HG02870 (cell line): Measurements from ENCODE around the gene CRP.
"Not testable (repeated sequence)": the region's sequence is repeated elsewhere in the genome, so short reads cannot be mapped to it uniquely, and the experiment has no call there.

Experiments
- ATAC-seq: cut with Tn5 transposase; IDR thresholded peaks from one replicate; pipeline ENCODE4 v1.9.1; 2021; ENCODE audit warnings: mild to moderate bottlenecking, moderate library complexity; ENCODE audit not compliant: unreplicated experiment

CRP gene

DNA sequence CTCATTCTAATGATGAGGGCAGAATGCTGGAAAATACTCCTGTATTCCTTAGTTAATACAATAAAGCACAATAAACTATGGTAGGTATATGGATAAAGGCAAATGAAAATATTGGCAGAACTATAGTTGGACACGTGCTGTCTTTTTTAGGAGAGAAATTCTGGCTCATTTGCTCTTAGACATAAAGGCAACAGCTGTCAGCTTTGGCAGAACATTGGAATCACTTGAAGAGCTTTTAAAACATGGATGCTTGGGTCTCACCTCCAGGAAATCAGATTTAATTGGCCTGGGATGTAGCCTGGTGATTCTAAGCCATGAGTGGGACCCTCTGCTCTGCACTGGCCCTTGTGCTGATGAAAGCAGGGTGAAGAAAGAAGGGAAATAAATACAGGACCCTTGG is 9.9 kb downstream of the CRP start:
- no peak for ATAC-seq

DNA sequence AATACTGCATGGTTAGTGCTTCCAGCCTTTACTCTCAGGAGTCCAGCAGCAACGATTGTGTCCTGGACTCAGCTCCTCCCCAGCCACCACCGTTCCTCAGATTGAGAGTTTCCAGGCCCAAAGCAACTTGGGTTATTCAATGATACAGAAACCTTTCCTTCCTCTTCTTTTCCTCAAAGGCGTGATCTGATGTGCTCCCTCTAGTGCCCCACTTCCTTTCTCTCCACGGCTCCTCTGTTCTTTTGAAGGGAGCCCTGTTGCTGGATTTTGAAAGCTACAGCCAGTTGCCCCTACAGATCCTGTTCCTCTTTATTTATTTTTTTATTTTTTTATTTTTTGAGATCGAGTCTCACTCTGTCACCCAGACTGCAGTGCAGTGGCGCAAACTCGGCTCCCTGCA is 14.1 kb downstream of the CRP start:
- no peak for ATAC-seq

DNA sequence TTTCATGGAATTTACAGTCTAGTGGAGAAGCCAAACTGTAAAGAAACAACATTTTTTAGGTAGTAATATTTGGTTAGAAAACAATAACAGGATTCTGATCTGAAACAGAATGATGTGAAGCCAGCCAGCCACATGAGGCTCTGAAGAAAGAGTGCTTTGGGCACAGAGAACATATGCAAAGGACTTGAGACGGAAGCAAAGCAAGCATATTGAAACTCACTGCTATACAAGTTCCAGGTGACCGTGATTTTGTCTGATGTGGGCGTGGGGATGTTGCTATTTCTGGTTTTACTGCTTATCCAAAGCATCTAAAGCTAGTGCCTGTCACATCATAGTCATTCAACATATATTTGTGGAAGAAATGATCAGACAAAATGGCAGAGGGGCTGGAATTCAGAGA is 14.7 kb downstream of the CRP start:
- no peak for ATAC-seq

DNA sequence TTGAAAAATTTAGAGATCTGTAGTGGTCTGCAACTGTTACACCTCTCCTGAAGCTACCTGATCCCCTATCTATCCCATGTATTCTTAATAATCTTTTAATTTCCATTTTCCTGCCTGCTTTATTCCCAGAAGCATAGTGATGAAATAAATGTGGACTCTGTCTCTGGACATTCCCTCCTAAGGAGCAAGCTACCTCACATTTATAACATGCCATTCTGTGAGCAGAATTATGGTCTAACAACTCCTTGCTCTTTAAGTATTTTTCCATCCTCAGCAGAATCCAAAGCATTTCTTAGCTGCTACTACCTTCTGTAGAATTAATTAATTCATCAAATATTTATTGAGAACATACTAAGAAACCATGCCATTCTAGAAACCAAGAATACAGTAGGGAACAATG is 15.1 kb downstream of the CRP start:
- no peak for ATAC-seq

DNA sequence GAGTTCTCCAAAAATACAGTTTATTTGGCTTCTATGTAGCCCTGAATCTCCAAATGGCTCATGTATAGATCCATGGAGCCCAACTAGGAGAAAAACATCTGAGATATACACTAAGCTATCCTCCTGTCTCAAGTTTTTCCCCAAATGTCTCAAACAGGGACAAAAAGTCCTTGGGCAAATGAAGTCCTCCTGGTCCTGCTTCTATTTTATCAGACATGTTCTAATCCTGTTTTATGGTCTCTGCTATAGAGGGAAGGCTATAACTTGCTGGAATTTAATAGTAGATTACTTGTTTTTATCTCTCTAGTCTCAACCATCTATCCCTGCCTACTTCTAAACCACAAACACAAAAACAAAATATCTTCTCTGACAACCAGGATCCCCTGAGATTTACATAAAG is 26.9 kb downstream of the CRP start:
- ATAC-seq = no peak

DNA sequence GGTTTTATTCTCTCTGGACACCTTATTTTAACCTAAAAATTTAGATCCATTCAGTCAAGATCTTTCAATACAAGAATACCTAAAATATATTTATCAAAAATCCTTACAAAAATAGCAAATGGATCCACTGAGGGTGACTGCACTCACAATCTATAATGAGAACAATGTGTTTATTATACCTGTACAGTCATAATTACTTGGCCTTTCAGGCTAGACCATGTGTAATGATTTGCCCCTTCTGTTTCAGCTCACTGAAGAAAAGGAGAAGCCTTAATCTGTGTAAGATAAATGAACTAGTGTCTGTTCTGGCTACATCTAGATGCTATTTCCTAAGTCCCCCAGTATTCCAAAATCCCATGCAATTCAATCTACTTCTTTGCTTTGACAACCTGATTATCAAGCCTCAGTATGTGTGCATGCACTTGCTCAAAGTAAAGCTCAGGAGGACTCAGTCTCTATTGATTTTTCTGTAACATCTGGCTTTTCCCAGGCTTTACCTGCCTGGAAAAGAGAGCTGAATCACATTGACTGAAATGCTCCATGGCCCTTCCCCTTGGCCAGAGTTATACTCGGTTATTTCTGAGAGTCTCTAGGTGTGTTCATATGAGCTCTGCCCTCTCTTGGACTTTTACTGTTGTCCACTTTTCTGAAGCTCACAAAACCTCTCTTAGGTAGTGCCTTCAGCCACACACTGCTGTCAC is 27.6 kb downstream of the CRP start:
- no peak for ATAC-seq

DNA sequence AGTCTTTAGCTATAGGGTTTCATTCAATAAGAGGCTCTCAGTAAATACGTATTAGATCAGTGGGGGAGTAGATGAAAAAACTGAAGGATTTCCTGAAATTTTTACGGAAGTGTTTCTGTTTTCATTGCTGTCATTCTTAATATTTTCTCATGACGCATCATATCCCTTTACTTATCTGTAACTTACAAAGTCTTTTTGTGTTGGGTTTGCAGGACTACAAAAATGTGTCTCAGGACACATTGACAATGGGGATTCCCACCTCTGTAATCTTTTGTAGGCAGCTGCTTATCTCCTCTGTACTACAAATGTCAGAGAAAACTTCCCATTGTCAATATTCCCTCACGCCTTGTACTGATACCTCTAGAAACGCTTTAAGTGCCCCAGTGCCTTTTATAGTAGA is 35.5 kb downstream of the CRP start:
- no peak for ATAC-seq

DNA sequence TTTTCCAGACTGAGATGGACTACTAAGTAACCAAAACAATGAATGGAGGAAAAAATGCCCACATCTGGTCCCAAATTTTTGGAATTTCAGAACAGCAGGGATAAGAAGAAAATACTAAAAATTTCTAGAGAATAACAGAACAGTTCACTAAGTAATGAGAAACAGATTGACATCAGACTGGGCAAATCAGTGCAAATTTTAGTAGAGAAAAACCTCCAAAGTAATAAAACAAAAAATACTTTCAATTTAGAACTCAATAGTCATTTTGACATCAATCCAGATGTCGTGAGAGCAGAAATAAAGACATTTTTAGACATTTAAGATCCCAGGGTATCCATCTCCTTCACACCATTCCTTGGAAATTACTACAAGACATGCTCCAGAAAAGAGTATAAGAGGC is 39.3 kb downstream of the CRP start:
- ATAC-seq = no peak

DNA sequence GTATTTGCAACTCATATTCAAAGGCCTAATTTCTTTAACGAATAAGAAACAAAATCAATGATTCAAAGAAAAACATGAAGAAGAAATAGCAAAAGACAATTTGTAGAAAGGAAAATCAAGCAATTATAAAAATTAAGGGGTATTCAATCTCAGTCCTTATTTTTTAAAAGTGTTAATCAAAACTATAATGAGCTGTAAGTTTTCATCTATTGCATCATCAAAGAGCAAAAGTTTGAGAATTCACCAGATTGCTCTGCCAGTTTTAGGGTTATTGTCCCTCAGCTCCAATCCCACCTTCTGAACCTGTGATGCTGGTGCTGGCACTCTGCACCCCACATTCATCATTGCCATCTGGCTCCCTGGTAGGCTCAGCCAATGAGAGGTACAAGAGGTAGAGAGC is 42.0 kb downstream of the CRP start:
- not testable (repeated sequence) for ATAC-seq

DNA sequence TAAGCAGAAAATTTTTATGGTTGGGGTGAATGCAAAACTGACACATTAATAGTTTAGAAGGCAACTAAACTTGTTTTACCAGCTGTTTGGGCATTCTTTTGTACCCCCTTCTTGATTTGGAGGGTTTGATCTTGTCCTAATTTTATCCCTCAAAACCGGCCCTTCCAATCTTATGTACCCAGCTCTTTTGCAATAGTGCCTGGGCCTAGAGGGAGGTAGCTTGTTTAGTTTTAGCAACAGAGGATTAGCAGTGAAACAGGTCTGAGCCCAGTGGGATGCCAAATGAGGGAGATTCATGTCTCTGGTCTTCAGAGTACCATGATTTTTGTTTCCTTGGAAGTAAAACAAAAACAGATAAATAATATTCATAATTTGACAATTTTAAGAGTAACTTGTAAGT is 45.1 kb downstream of the CRP start:
- ATAC-seq = no peak

DNA sequence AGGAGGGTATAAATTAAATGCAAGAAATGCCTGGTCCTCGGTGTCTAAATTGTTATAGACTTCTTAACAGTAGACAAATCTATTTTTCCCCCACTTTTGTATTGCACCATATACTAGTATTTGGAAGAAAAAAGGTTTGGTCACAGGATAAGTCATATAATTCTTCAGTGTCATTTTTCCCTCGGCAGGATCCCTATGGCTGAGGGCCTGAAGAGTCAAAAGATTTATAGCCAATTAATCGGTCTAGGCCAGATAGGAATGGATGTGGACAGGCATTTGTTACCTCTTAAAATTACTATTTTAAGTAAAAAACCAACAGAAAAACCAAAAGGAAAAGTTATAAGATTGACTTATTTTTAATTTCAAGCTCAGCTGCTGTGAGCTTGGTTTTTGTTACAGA is 45.6 kb downstream of the CRP start:
- ATAC-seq = no peak

DNA sequence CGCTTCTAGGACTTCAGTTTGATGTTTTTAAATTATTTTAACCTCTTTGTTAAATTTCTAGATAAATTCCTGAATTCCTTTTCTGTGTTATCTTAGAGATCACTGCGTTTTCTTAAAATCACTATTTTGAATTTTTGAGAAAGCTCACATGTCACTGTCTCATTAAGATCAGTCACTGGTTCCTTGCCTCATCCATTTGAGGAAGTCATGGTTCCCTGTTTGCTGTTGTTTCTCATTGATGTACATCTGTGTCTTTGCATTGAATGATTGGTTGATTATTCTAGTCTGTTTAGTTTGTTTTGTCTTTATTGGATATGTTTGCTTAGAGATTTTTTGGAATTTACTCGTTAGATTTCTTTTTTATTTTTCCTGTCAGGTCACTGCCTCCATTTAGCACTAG is 50.1 kb downstream of the CRP start:
- no peak for ATAC-seq

DNA sequence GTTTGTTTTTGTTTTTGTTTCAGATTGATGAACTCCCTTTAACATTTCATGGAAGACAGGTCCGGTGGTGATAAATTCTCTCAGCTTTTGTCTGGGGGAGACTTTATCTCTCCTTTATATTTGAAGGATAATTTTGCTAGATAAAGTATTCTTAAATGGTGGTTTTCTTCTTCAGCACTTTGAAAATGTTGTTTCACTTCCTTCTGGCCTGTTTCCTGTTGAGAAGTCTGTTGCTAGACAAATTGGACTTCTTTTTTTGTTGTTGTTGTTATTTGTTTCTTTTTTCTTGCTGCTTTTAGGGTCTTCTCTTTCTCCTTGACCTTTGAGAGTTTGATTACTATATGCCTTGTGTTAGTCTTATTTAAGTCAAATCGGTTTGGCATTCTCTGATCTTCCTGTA is 50.8 kb downstream of the CRP start:
- no peak for ATAC-seq
